GM12872 (cell line): ENCODE measurements around the gene POLR3A.

Source experiments
- CTCF ChIP-seq: IDR thresholded peaks from 3 replicates; pipeline ENCODE4 v1.5.1; 2011; ENCODE audit warnings: low read depth, mild to moderate bottlenecking, low read length, moderate library complexity; ENCODE audit not compliant: insufficient read depth

Gene POLR3A

GRCh38 chr10:77970869-77971803, 58.2 kb downstream of the POLR3A start:
- no peak for TF ChIP-seq CTCF

- no peak for TF ChIP-seq CTCF
These were observed 60.2 kb downstream of the POLR3A start for GRCh38 chr10:77969114-77969513.

DNA sequence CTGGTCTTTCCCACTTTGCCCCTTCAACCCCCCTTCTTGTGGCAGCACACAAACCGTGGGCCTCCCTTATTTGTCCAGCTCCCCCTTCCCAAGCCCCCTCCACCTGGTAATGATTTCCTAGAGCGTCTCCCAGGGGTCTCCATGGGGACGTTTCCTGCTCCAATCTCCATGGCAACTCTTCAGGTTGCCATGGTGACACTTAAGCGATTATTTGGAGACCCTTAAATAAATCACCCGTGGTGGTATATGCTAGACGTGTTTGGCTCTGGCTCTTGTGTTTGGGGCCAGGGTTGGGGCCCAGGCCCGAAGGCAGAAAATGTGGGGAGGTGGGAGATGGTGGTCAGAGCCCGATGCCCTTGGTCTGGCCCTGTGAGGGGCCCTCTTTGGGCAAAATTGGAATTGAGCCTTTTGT, 61.7 kb downstream of the POLR3A start:
- no peak for TF ChIP-seq CTCF

GRCh38 chr10:77965294-77965693, 64.0 kb downstream of the POLR3A start:
- no peak for TF ChIP-seq CTCF

GRCh38 chr10:77964811-77965210, 64.5 kb downstream of the POLR3A start:
- no peak for TF ChIP-seq CTCF

DNA sequence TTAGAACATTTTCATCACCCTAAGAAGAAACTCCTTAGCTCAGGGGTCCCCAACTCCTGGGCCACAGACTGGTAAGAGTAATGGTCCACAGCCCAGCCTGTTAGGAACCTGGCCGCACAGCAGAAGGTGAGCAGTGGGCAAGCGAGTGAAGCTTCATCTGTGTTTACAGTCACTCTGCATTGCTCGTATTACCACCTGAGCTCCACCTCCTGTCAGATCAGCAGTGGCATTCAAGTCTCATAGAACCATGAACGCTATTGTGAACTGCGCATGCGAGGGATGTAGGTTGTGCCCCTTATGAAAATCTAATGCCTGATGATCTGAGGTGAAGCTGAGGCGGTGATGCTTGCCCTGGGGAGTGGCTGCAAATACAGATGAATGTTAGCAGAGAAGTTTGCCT, 65.4 kb downstream of the POLR3A start:
- no peak for TF ChIP-seq CTCF

- no peak for TF ChIP-seq CTCF
These were observed 66.8 kb downstream of the POLR3A start for GRCh38 chr10:77962350-77963146.
